GM18505 (cell line): ENCODE measurements around the gene HOMER3.

Source experiments
- ATAC-seq: cut with Tn5 transposase; IDR thresholded peaks from one replicate; pipeline ENCODE4 v1.9.1; 2021; ENCODE audit not compliant: unreplicated experiment
- POLR2A ChIP-seq: IDR thresholded peaks from 4 replicates; pipeline ENCODE4 v1.6.1; 2011; ENCODE audit warnings: borderline replicate concordance; ENCODE audit not compliant: insufficient read depth, insufficient read length; ENCODE audit errors: extremely low read depth

Gene HOMER3

DNA sequence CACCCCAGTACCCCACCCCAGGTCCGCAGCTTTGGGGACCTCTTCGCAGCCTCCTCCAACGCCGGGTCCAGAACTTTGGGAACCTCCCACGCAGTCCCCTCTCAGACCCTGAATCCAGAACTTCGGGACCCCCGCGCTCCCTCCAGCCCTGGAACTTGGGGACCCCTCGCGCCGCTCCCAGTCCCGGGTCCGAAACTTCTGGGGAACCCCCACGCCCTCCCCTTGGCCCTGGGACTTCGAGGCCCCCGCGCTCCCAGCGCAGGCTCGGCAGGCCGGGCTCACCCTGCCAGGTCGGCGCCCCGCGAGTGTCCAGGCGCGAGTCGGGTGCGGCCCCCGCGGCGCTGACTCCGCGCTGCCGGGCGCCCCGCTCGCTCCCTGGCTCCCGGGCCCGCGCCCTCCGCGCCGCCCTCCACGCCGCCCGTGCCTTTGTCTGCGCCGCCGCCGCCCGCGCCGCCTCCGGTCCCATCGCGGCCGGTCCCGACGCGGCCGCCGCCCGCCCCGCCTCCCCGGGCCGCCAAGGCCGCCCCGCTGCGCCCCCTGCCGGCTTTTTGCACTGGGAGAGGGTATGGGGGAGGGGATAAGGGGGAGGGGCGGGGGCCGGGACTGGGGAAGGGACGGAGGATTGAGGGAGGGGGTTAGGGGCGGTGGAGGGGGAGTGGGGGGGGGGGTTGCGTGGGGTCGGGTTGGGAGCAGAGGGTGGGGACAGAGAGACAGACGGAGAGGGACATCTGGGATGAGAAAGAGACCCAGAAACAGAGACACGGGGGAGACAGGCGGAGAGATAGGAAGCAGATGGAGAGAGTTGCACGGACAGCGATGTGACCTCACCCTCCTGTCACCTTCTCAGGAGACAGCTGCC, at the start of gene HOMER3:
Gene HOMER3 (minus strand): TSS at position 449 of the 859 bp plus-strand sequence. CDS start 2,235 bp downstream, outside the sequence.
- ATAC-seq = no peak
- no peak for TF ChIP-seq POLR2A

- no peak for ATAC-seq
- no peak for TF ChIP-seq POLR2A
These were observed 49.2 kb upstream of the HOMER3 start for GRCh38 chr19:18990128-18990708.

DNA sequence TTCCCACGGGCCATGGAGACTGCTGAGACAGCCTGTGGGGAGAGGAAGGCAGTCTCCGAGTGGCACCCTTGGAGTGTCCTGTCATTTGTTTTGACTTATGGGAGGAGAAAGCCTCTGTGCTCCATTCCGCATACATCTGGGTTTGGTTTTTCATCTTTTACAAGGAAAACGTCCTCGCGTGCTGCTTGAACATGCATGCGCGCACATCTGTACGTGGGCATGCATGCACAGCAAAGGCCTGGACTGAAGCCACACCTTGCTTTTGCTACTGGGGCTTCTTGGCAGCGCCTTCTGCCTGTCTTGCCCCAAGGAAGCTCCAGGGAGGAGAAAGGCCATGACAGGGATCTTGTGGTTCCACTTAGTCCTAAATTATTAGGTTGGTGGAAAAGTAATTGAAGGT, 48.3 kb upstream of the HOMER3 start:
- ATAC-seq = no peak
- no peak for TF ChIP-seq POLR2A

- no peak for ATAC-seq
- TF ChIP-seq POLR2A = no peak
These were observed 46.4 kb upstream of the HOMER3 start for GRCh38 chr19:18987456-18987855.

DNA sequence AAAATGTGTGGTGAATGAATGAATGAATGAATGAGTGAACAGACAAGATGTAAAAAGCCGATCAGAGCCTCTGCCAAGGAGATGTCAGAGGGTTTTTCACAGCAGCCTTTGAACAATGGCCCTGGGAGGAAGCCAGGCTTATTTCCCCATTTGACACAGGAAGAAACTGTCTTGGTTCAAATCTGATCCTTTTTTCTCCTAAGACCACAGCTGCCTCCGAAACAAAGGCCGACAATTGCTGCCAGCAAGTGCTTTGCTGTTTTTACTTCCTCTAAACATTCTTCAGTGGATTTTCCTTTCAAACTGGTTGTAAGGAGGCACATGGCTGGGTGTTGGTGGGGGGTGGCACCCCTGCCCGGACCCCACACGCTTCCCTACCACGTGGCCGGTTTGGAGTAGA, 44.2 kb upstream of the HOMER3 start:
- no peak for TF ChIP-seq POLR2A
- ATAC-seq = no peak

DNA sequence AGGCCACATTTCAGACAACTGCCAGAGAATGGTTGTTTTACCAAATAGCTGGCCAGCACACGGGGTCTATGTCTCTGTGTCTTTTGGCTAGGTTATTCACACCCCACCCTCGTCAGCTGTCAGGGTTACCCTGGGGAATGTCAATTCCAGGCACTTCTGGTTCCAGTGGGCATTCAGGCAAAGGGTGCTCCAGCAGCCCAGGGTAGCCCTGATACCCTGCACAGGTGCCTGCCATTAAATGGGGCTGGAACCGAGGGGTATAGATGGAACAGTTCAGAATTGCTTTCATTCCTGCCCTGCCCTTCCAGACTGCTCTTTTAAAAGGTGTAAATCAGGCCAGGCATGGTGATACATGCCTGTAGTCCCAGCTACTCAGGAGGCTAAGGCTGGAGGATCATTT, 43.2 kb upstream of the HOMER3 start:
- TF ChIP-seq POLR2A = no peak
- ATAC-seq = no peak

GRCh38 chr19:18982669-18983068, 41.7 kb upstream of the HOMER3 start:
- TF ChIP-seq POLR2A = no peak
- no peak for ATAC-seq

DNA sequence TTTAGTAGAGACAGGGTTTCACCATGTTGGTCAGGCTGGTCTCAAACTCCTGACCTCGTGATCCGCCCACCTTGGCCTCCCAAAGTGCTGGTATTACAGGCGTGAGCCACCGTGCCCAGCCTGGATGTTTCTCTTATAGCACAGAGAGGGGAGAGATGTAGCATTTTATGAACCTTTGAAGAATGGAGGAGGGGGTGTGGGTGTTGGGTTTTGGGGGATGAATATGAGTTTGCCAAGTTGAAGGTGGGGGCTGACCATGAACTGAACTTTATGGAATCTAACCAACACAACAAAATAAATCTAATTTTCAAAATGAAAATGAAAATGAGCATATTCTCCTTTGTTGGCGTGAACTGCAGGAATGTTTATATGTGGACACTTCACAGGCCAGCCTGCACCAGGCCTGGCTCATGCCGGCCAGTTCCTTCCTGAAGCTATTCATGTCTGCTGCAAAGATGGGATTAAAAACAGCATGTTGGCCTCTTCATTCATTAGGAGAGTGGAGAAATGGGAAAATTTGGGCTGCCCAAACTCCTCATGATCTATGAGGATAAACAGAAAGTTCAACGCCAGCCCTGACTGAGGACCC, 39.5 kb upstream of the HOMER3 start:
- TF ChIP-seq POLR2A = no peak
- ATAC-seq = no peak

- no peak for ATAC-seq
- TF ChIP-seq POLR2A = no peak
These were observed 37.6 kb upstream of the HOMER3 start for GRCh38 chr19:18978616-18979015.

- no peak for ATAC-seq
- no peak for TF ChIP-seq POLR2A
These were observed 34.9 kb upstream of the HOMER3 start for GRCh38 chr19:18975869-18976268.

- no peak for ATAC-seq
These were observed 34.0 kb upstream of the HOMER3 start for GRCh38 chr19:18975011-18975410.

GRCh38 chr19:18972851-18973250, 31.8 kb upstream of the HOMER3 start:
- no peak for ATAC-seq
- no peak for TF ChIP-seq POLR2A

More at GRCh38 chr19:18975011-18975410, 34.0 kb upstream of the HOMER3 start:
- no peak for TF ChIP-seq POLR2A

DNA sequence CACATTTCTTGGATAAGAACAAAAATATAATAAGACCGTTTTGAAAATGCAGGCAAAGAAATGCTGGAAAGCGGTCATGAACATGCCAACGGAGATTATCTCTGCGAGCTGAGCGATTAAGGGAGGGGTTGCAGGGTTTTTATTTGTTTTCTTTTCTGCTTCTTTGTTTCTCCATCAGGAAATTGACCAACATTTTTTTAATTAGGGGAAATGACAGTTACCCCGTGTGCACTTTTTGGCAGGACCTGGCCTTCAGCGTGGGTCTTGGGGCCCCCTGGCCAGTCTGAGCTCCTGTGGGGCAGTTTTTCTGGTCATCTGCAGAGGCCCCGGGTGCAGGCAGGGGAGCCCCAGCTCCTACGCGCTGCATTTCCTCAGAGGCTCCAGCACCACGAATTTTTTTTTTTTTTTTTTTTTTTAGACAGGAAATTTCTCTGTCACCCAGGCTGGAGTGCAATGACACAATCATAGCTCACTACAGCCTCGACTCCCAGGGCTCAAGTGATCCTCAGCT, 31.3 kb upstream of the HOMER3 start:
- ATAC-seq = no peak
- TF ChIP-seq POLR2A = no peak
